K562 (cell line): ENCODE data around the gene NIPSNAP2. TPM values are rescaled to one million over a fixed set of nuclear protein-coding genes. Genes with fewer than 3 reads are reported as not detected.
A peak's percentile ranks its signal among the peaks of the same experiment; 100 is the strongest.

ENCODE experiments used
- ATAC-seq: fragments of 200-7000 bp; cut with Tn5 transposase; 3 replicates; pipeline ENCODE4 v1.9.1; 2020; ENCODE audit warnings: moderate library complexity
- BruUV-seq: library from RNA; stranded (reverse); fragments of 400-500 nt; replicated peaks from 2 replicates; lab custom pipeline; 2021; lab: Mats Ljungman, UMichigan
- CTCF ChIA-PET: fragments of 300-600 bp; formaldehyde crosslinking; extraction: SDS; loops from one replicate; lab custom pipeline; 2021; ENCODE audit warnings: low intra/inter-chr PET ratio; lab: Yijun Ruan, JAX
- POLR2A ChIA-PET: fragments of 300-600, 350-650 bp; sonication (Branson Sonifier 250); formaldehyde crosslinking; extraction: SDS; loops from one replicate; lab custom pipeline; 2021; ENCODE audit warnings: antibody characterized with exemption, inconsistent platforms; lab: Yijun Ruan, JAX
- DNase-seq, 4 experiments: peaks; one replicate each; pipeline versions ENCODE4 v3.0.0 to v3.0.0-alpha.2; 2011 to 2018; ENCODE audit warnings: low spot score in 3 of 4, mixed read lengths in 3 of 4; ENCODE audit errors: extremely low read depth in 1 of 4
- FAIRE-seq: peaks from 2 replicates; lab custom pipeline; 2011; peaks lifted over from hg19 to GRCh38; lab: Jason Lieb, UNC
- H2AFZ ChIP-seq: 2 replicates; pipeline ENCODE4 v1.6.0; 2011; ENCODE audit warnings: low read depth, low read length, control low read depth, inconsistent platforms
- H3K27ac ChIP-seq: fragments of 200-600 bp; 3 replicates; pipeline ENCODE4 v1.8.0; 2011; ENCODE audit warnings: low read depth, mild to moderate bottlenecking, control low read depth, inconsistent platforms, low read length, moderate library complexity, mixed read lengths; ENCODE audit errors: extremely low read depth
- H3K27me3 ChIP-seq, 2 experiments: fragments of 300-600 bp in 1 of 2; 2 replicates in 1 of 2; 3 replicates in 1 of 2; pipeline versions ENCODE4 v1.6.0 to v1.8.0; 2011; ENCODE audit warnings: inconsistent platforms in 2 of 2, low read length in 2 of 2, mild to moderate bottlenecking in 1 of 2, mixed read lengths in 1 of 2, moderate library complexity in 1 of 2; ENCODE audit not compliant: control insufficient read depth in 2 of 2, insufficient read depth in 2 of 2
- H3K36me3 ChIP-seq: fragments of 300-600 bp; 3 replicates; pipeline ENCODE4 v1.8.0; 2011; ENCODE audit warnings: mild to moderate bottlenecking, low read length, inconsistent platforms; ENCODE audit not compliant: control insufficient read depth, insufficient read depth
- H3K4me1 ChIP-seq, 2 experiments: fragments of 200-600 bp in 1 of 2; replicated peaks in 1 of 2; 2 replicates in 1 of 2; 3 replicates in 1 of 2; pipeline versions ENCODE4 v1.5.1 to v1.8.0; 2011; ENCODE audit warnings: inconsistent platforms in 2 of 2, low read length in 2 of 2, mild to moderate bottlenecking in 1 of 2, mixed read lengths in 1 of 2, moderate library complexity in 1 of 2; ENCODE audit not compliant: control insufficient read depth in 2 of 2, insufficient read depth in 2 of 2
- H3K4me2 ChIP-seq: 2 replicates; pipeline ENCODE4 v1.6.1; 2011; ENCODE audit warnings: low read length, control low read depth, inconsistent platforms, mixed read lengths; ENCODE audit not compliant: insufficient read depth
- H3K4me3 ChIP-seq: fragments of 200-600 bp; sonication (generic), shearing (Covaris generic); 2 replicates; pipeline ENCODE4 v1.5.1; 2016; ENCODE audit warnings: control low read depth, inconsistent platforms
- H3K79me2 ChIP-seq: fragments of 200-600 bp; 3 replicates; pipeline ENCODE4 v1.8.0; 2011; ENCODE audit warnings: low read length, inconsistent platforms; ENCODE audit not compliant: control insufficient read depth, insufficient read depth
- H3K9ac ChIP-seq, 2 experiments: 2 replicates each; pipeline versions ENCODE4 v1.6.0 to v1.6.1; 2011; ENCODE audit warnings: low read depth in 2 of 2, low read length in 2 of 2, control low read depth in 1 of 2, inconsistent platforms in 1 of 2, mild to moderate bottlenecking in 1 of 2, mixed read lengths in 1 of 2; ENCODE audit not compliant: insufficient read depth in 1 of 2
- H3K9me1 ChIP-seq: one replicate; pipeline ENCODE4 v1.6.0; 2011; ENCODE audit warnings: inconsistent platforms, mild to moderate bottlenecking, low read length, moderate library complexity; ENCODE audit not compliant: control insufficient read depth, insufficient read depth
- H3K9me3 ChIP-seq: replicated peaks from 2 replicates; pipeline ENCODE4 v1.5.1; 2011; ENCODE audit warnings: low read depth, low read length, inconsistent platforms; ENCODE audit not compliant: control insufficient read depth, insufficient read depth
- H4K20me1 ChIP-seq: replicated peaks from 2 replicates; pipeline ENCODE4 v1.6.1; 2011; ENCODE audit warnings: low read length, inconsistent platforms, mixed read lengths; ENCODE audit not compliant: control insufficient read depth, insufficient read depth
- KDM1A ChIP-seq, 2 experiments: fragments of 450-650 bp; IDR thresholded peaks; 2 replicates each; pipeline ENCODE4 v1.6.1; 2016; ENCODE audit warnings: mild to moderate bottlenecking in 2 of 2
- MAFG ChIP-seq: fragments of 450-650 bp; conservative IDR thresholded peaks from 2 replicates; pipeline ENCODE4 v1.6.1; 2016; ENCODE audit warnings: missing genetic modification characterization, missing compliant biosample characterization
- NFIC ChIP-seq: fragments of 450-650 bp; IDR thresholded peaks from 2 replicates; pipeline ENCODE4 v1.6.1; 2017; ENCODE audit warnings: mild to moderate bottlenecking, inconsistent platforms
- PCBP2 ChIP-seq: fragments of 200-400 bp; formaldehyde crosslinking; IDR thresholded peaks from 2 replicates; pipeline ENCODE4 v1.6.1; 2018; ENCODE audit warnings: low read length, low read depth, mild to moderate bottlenecking, moderate library complexity; ENCODE audit not compliant: poor library complexity, severe bottlenecking
- RFX7 ChIP-seq: fragments of 250-450 bp; sonication (Bioruptor Pico); IDR thresholded peaks from 2 replicates; pipeline ENCODE4 v1.5.1; 2021; ENCODE audit warnings: mild to moderate bottlenecking
- SRF ChIP-seq, 2 experiments: fragments of 250-450, 450-650 bp in 1 of 2; sonication (Bioruptor Pico) in 1 of 2; sonication (generic) in 1 of 2; formaldehyde crosslinking; IDR thresholded peaks; 2 replicates each; pipeline versions ENCODE4 v1.5.0 to v1.5.1; 2020 to 2022; ENCODE audit warnings: mild to moderate bottlenecking in 1 of 2, missing genetic modification reagents in 1 of 2
- ZNF347 ChIP-seq: fragments of 450-650 bp; formaldehyde crosslinking; IDR thresholded peaks from 2 replicates; pipeline ENCODE4 v1.4.0; 2020; ENCODE audit warnings: low read depth, mild to moderate bottlenecking, moderate library complexity
- ZNF609 ChIP-seq: sonication (generic); formaldehyde crosslinking; IDR thresholded peaks from 2 replicates; pipeline ENCODE4 v1.8.1; 2023; ENCODE audit warnings: missing genetic modification reagents, mild to moderate bottlenecking, borderline replicate concordance
- WGBS: fragments of 100-300 bp; shearing (Covaris generic); methylation state at CpG from one replicate; pipeline ENCODE4 v1.1.6; 2016; ENCODE audit warnings: low coverage, mixed read lengths; ENCODE audit not compliant: insufficient coverage; ENCODE audit errors: missing lambda C conversion rate; 5-methylcytosine and 5-hydroxymethylcytosine counted together
- in situ Hi-C: fragments of 300-500 bp; cut with MboI; formaldehyde crosslinking; loops from 4 replicates; pipeline ENCODE4 v1.15.0; 2018; ENCODE audit warnings: inconsistent platforms, mixed read lengths
- intact Hi-C: fragments of 100-400 bp; cut with micrococcal nuclease; formaldehyde crosslinking; loops from 2 replicates; pipeline ENCODE4 v1.14.2; 2022
- polyA plus RNA-seq, 8 experiments: library from polyadenylated mRNA; depleted of rRNA in 4 of 8; stranded (reverse) in 5 of 8; unstranded in 3 of 8; fragments of >200 nt; fragmentation: Nextera tagmentation in 2 of 8; fragmentation: Illumina TruSeq in 1 of 8; extraction: Ambion mirVana in 2 of 8; extraction: Trizol in 1 of 8; gene quantifications; 2 replicates each; pipeline versions ENCODE4 v1.2.1 to v1.2.3, GENCODE V29; 2011 to 2014; ENCODE audit warnings: inconsistent platforms in 1 of 8, missing spikeins in 1 of 8
- total RNA-seq, 7 experiments: library from RNA; depleted of rRNA in 6 of 7; stranded (reverse); fragments of >200 nt in 6 of 7; fragmentation: Illumina TruSeq in 2 of 7; extraction: Trizol in 2 of 7; gene quantifications; 2 replicates each; pipeline versions ENCODE4 v1.2.1 to v1.2.3, GENCODE V29; 2011 to 2021; ENCODE audit warnings: low replicate concordance in 1 of 7

NIPSNAP2 gene
- total and polyA plus RNA-seq, 9 of the 15 experiments (the other 6 are each of a cell fraction or from before 2014, with no cell fraction given) = 24.9 to 107 (median 53.0) TPM

GRCh38 chr7:56026538-56026937 lies 62.2 kb downstream of the NIPSNAP2 start:
- Histone ChIP-seq H3K27me3 (no peaks in the 10 kb centered on the region), H3K9me3 (no peaks in the 10 kb centered on the region), H4K20me1 (no peaks in the 10 kb centered on the region), H3K27ac (no peak overlapping the region), H3K9me1 (no peaks in the 10 kb centered on the region), H3K4me1 (no peaks in the 10 kb centered on the region), H3K9ac (no peak overlapping the region), H3K79me2 (no peaks in the 10 kb centered on the region), H2AFZ (no peak overlapping the region)
- in situ Hi-C loops = no loop called here
- ATAC-seq = no peak
- 90% methylated on average over 2 of the region's 2 CpGs for WGBS
- DNase-seq = no peak
- no TSS peak for BruUV-seq
- intact Hi-C loops = no loop called here
- TF ChIP-seq KDM1A (IDR thresholded peaks at IDR 0.05) (no peak), ZNF347 (CRISPR knock-in tag) (no peak), SRF (CRISPR knock-in tag; IDR thresholded peaks at IDR 0.05) (no peak), PCBP2 (no peak), MAFG (tag) (no peak), ZNF609 (no peak), RFX7 (CRISPR knock-in tag) (no peak), NFIC (0 out of 2 replicates have a peak, but pooled peaks have one; percentile 13)
- TF ChIP-seq, all 486 proteins: peak for 1
- H3K4me2 ChIP-seq = no peak overlapping the region
- FAIRE-seq = no peak
- ChIA-PET CTCF (no interaction called here), POLR2A (no interaction called here)
- peaks cover 15% of the 10 kb centered on the region; the same call in 1 of the 3 replicates for H3K36me3 ChIP-seq
- H3K4me3 ChIP-seq = no peak overlapping the region
